Measurements from ENCODE around the gene ENPP6.

Gene ENPP6

GRCh38 chr4:184252136-184253071, 34.7 kb upstream of the ENPP6 start:
- Mint-ChIP-seq H3K27me3 (peaks cover 0 to 18% of the 10 kb centered on the region in 2 donors), H3K27ac (peak overlapping the region in 1 of 2 donors; percentile 78), H3K4me1 (ENCODE audit: low read depth in 2 of 2) (peaks cover 0 to 5% of the 10 kb centered on the region in 2 donors), H3K9me3 (no peaks in the 10 kb centered on the region), H3K4me3 (no peak overlapping the region), H3K36me3 (ENCODE audit: insufficient read depth) (no peaks in the 10 kb centered on the region)
- ATAC-seq (replicated peaks) (no peak), DNase-seq (no peak)

GRCh38 chr4:184251670-184251980, 34.0 kb upstream of the ENPP6 start:
- Mint-ChIP-seq H3K4me3 (no peak overlapping the region), H3K4me1 (ENCODE audit: low read depth in 2 of 2) (peaks cover 0 to 5% of the 10 kb centered on the region in 2 donors), H3K36me3 (ENCODE audit: insufficient read depth) (no peaks in the 10 kb centered on the region), H3K27me3 (peaks cover 0 to 11% of the 10 kb centered on the region in 2 donors), H3K27ac (peak overlapping the region; percentile 42 to 78), H3K9me3 (no peaks in the 10 kb centered on the region)
- DNase-seq (no peak), ATAC-seq (replicated peaks) (no peak)

GRCh38 chr4:184250795-184251669, 33.4 kb upstream of the ENPP6 start:
- Mint-ChIP-seq H3K4me3 (no peak overlapping the region), H3K9me3 (no peaks in the 10 kb centered on the region), H3K27ac (peak overlapping the region in 1 of 2 donors; percentile 42), H3K27me3 (peaks cover 0 to 9% of the 10 kb centered on the region in 2 donors), H3K36me3 (ENCODE audit: insufficient read depth) (no peaks in the 10 kb centered on the region), H3K4me1 (ENCODE audit: low read depth in 2 of 2) (peaks cover 0 to 5% of the 10 kb centered on the region in 2 donors)
- ATAC-seq (replicated peaks) (peak; percentile 89), DNase-seq (peak in 2 of 3 experiments; percentile 18 to 24)

GRCh38 chr4:184248216-184248615, 30.5 kb upstream of the ENPP6 start:
- peaks cover 0 to 5% of the 10 kb centered on the region in 2 donors for H3K4me1 Mint-ChIP-seq (ENCODE audit: low read depth in 2 of 2)
- no peak overlapping the region for H3K4me3 Mint-ChIP-seq
- peaks cover 0 to 9% of the 10 kb centered on the region in 2 donors for H3K27me3 Mint-ChIP-seq
- no peak for ATAC-seq (replicated peaks)
- H3K36me3 Mint-ChIP-seq (ENCODE audit: insufficient read depth) = no peaks in the 10 kb centered on the region
- no peak for DNase-seq
- H3K9me3 Mint-ChIP-seq = no peaks in the 10 kb centered on the region
- no peak overlapping the region for H3K27ac Mint-ChIP-seq

- DNase-seq = no peak
- H3K27me3 Mint-ChIP-seq = peaks cover 0 to 9% of the 10 kb centered on the region in 2 donors
- H3K4me3 Mint-ChIP-seq = no peak overlapping the region
- ATAC-seq (replicated peaks) = no peak
- no peaks in the 10 kb centered on the region for H3K9me3 Mint-ChIP-seq
- peaks cover 0 to 5% of the 10 kb centered on the region in 2 donors for H3K4me1 Mint-ChIP-seq (ENCODE audit: low read depth in 2 of 2)
- no peaks in the 10 kb centered on the region for H3K36me3 Mint-ChIP-seq (ENCODE audit: insufficient read depth)
- no peak overlapping the region for H3K27ac Mint-ChIP-seq
Observed at GRCh38 chr4:184247421-184247820, 29.7 kb upstream of the ENPP6 start.

- H3K27ac Mint-ChIP-seq = no peak overlapping the region
- H3K27me3 Mint-ChIP-seq = peaks cover 0 to 9% of the 10 kb centered on the region in 2 donors
- ATAC-seq (replicated peaks) = no peak
- no peak for DNase-seq
- no peaks in the 10 kb centered on the region for H3K9me3 Mint-ChIP-seq
- peaks cover 0 to 5% of the 10 kb centered on the region in 2 donors for H3K4me1 Mint-ChIP-seq (ENCODE audit: low read depth in 2 of 2)
- no peaks in the 10 kb centered on the region for H3K36me3 Mint-ChIP-seq (ENCODE audit: insufficient read depth)
- H3K4me3 Mint-ChIP-seq = no peak overlapping the region
Observed at GRCh38 chr4:184246426-184246825, 28.8 kb upstream of the ENPP6 start.

- ATAC-seq (replicated peaks) (no peak), DNase-seq (no peak)
- Mint-ChIP-seq H3K27ac (peak overlapping the region in 1 of 2 donors; percentile 36), H3K4me3 (no peak overlapping the region), H3K27me3 (no peaks in the 10 kb centered on the region), H3K9me3 (no peaks in the 10 kb centered on the region), H3K36me3 (ENCODE audit: insufficient read depth) (peaks cover 3% of the 10 kb centered on the region), H3K4me1 (ENCODE audit: low read depth in 2 of 2) (peaks cover 0 to 3% of the 10 kb centered on the region in 2 donors)
Observed at GRCh38 chr4:184238072-184238745, 20.5 kb upstream of the ENPP6 start.

- Mint-ChIP-seq H3K36me3 (ENCODE audit: insufficient read depth) (peaks cover 3% of the 10 kb centered on the region), H3K27me3 (no peaks in the 10 kb centered on the region), H3K9me3 (no peaks in the 10 kb centered on the region), H3K4me3 (no peak overlapping the region), H3K27ac (peak overlapping the region in 1 of 2 donors; percentile 36), H3K4me1 (ENCODE audit: low read depth in 2 of 2) (peaks cover 0 to 3% of the 10 kb centered on the region in 2 donors)
- ATAC-seq (replicated peaks) (peak; percentile 87), DNase-seq (no peak)
Observed at GRCh38 chr4:184237612-184238011, 19.9 kb upstream of the ENPP6 start.

GRCh38 chr4:184235526-184235925, 17.9 kb upstream of the ENPP6 start:
- no peaks in the 10 kb centered on the region for H3K27me3 Mint-ChIP-seq
- H3K4me3 Mint-ChIP-seq = no peak overlapping the region
- peaks cover 3% of the 10 kb centered on the region for H3K36me3 Mint-ChIP-seq (ENCODE audit: insufficient read depth)
- no peaks in the 10 kb centered on the region for H3K9me3 Mint-ChIP-seq
- H3K27ac Mint-ChIP-seq = no peak overlapping the region
- DNase-seq (no peak), ATAC-seq (replicated peaks) (no peak)
- peaks cover 0 to 3% of the 10 kb centered on the region in 2 donors for H3K4me1 Mint-ChIP-seq (ENCODE audit: low read depth in 2 of 2)

- H3K4me3 Mint-ChIP-seq = no peak overlapping the region
- H3K4me1 Mint-ChIP-seq (ENCODE audit: low read depth in 2 of 2) = peaks cover 10 to 14% of the 10 kb centered on the region in 2 donors
- ATAC-seq (replicated peaks) (no peak), DNase-seq (no peak)
- peaks cover 6 to 10% of the 10 kb centered on the region in 2 donors for H3K27me3 Mint-ChIP-seq
- no peaks in the 10 kb centered on the region for H3K9me3 Mint-ChIP-seq
- H3K36me3 Mint-ChIP-seq (ENCODE audit: insufficient read depth) = peaks cover 7% of the 10 kb centered on the region
- H3K27ac Mint-ChIP-seq = peak overlapping the region in 1 of 2 donors; percentile 12
Observed at GRCh38 chr4:184234155-184234554, 16.5 kb upstream of the ENPP6 start.

- Mint-ChIP-seq H3K9me3 (no peaks in the 10 kb centered on the region), H3K4me3 (no peak overlapping the region), H3K27ac (no peak overlapping the region), H3K36me3 (ENCODE audit: insufficient read depth) (peaks cover 7% of the 10 kb centered on the region), H3K4me1 (ENCODE audit: low read depth in 2 of 2) (peaks cover 10 to 19% of the 10 kb centered on the region in 2 donors), H3K27me3 (peaks cover 17 to 20% of the 10 kb centered on the region in 2 donors)
- DNase-seq = no peak
- no peak for ATAC-seq (replicated peaks)
Observed at GRCh38 chr4:184232975-184233374, 15.3 kb upstream of the ENPP6 start.

GRCh38 chr4:184232202-184232601, 14.5 kb upstream of the ENPP6 start:
- ATAC-seq (replicated peaks) = no peak
- H3K4me1 Mint-ChIP-seq (ENCODE audit: low read depth in 2 of 2) = peaks cover 10 to 19% of the 10 kb centered on the region in 2 donors
- H3K27me3 Mint-ChIP-seq = peaks cover 19 to 25% of the 10 kb centered on the region in 2 donors
- no peaks in the 10 kb centered on the region for H3K9me3 Mint-ChIP-seq
- no peak overlapping the region for H3K4me3 Mint-ChIP-seq
- H3K36me3 Mint-ChIP-seq (ENCODE audit: insufficient read depth) = peaks cover 5% of the 10 kb centered on the region
- no peak for DNase-seq
- H3K27ac Mint-ChIP-seq = no peak overlapping the region

- no peak overlapping the region for H3K27ac Mint-ChIP-seq
- H3K36me3 Mint-ChIP-seq (ENCODE audit: insufficient read depth) = peaks cover 3% of the 10 kb centered on the region
- H3K4me1 Mint-ChIP-seq (ENCODE audit: low read depth in 2 of 2) = peaks cover 10 to 16% of the 10 kb centered on the region in 2 donors
- peaks cover 19 to 28% of the 10 kb centered on the region in 2 donors for H3K27me3 Mint-ChIP-seq
- no peaks in the 10 kb centered on the region for H3K9me3 Mint-ChIP-seq
- no peak for DNase-seq
- H3K4me3 Mint-ChIP-seq = no peak overlapping the region
- ATAC-seq (replicated peaks) = no peak
Observed at GRCh38 chr4:184231573-184231972, 13.9 kb upstream of the ENPP6 start.
